ENCODE results near the gene PTPRN2. TPM values are rescaled to one million over a fixed set of nuclear protein-coding genes. Genes with fewer than 3 reads are reported as not detected.

PTPRN2 gene
- total and polyA plus RNA-seq, 5 experiments from 2014 or later: 0.69 to 1.5 (median 0.99) TPM

GRCh38 chr7:157623556-157623955 is 964.1 kb downstream of the PTPRN2 start:
- no peak for DNase-seq
- H3K4me3 Mint-ChIP-seq: peak overlapping the region in 6 of 10 donors; percentile 8 to 34 (median 30)
- ATAC-seq: no peak
- H3K27me3 Mint-ChIP-seq: peaks cover 0 to 3% (median 0%) of the 10 kb centered on the region in 5 donors
- H3K9me3 Mint-ChIP-seq: no peaks in the 10 kb centered on the region
- peak overlapping the region in 6 of 10 donors; percentile 19 to 82 (median 57) for H3K27ac Mint-ChIP-seq
- no peaks in the 10 kb centered on the region for H3K36me3 Mint-ChIP-seq
- POLR2A ChIA-PET: interaction anchor here (1.4 to 4.5 kb wide), 2 partner anchors 10 to 21 kb away, joined by 3 to 25 read pairs; no protein-coding TSS in a partner anchor
- peaks cover 28 to 73% (median 63%) of the 10 kb centered on the region in 4 donors for H3K4me1 Mint-ChIP-seq

- Mint-ChIP-seq H3K4me1 (peaks cover 26 to 66% (median 53%) of the 10 kb centered on the region in 4 donors), H3K9me3 (no peaks in the 10 kb centered on the region), H3K36me3 (no peaks in the 10 kb centered on the region), H3K27me3 (no peaks in the 10 kb centered on the region), H3K4me3 (peak overlapping the region; percentile 28 to 84 (median 73)), H3K27ac (peak overlapping the region in 9 of 10 donors; percentile 53 to 95 (median 89))
- DNase-seq: no peak
- POLR2A ChIA-PET: interaction anchor here (1.4 to 4.5 kb wide), 2 partner anchors 9 to 20 kb away, joined by 3 to 25 read pairs; no protein-coding TSS in a partner anchor
- no peak for ATAC-seq
Measured at GRCh38 chr7:157622408-157623205, 965.0 kb downstream of the PTPRN2 start.

DNA sequence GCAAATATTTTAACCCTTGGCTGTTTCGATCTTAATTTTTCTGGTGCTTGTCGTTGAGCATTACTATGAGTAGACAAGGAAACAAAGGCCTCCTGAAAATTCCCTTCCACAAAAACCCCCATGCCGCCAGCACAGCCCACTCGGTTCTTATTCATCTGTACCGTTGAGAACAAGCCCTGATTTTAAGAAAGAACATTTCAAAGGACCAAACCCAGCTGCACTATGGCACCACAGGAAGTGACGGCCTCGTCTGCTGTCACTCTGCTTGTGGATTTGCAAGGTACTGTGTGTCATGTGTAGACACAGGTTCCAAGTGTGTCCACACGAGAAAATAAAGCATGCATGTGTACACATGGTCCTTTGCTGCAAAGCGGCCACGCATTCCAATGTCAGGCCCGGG is 965.6 kb downstream of the PTPRN2 start:
- H3K4me1 Mint-ChIP-seq: peaks cover 23 to 60% (median 47%) of the 10 kb centered on the region in 4 donors
- DNase-seq: peak in 9 of 10 donors; percentile 26 to 75 (median 58)

DNA sequence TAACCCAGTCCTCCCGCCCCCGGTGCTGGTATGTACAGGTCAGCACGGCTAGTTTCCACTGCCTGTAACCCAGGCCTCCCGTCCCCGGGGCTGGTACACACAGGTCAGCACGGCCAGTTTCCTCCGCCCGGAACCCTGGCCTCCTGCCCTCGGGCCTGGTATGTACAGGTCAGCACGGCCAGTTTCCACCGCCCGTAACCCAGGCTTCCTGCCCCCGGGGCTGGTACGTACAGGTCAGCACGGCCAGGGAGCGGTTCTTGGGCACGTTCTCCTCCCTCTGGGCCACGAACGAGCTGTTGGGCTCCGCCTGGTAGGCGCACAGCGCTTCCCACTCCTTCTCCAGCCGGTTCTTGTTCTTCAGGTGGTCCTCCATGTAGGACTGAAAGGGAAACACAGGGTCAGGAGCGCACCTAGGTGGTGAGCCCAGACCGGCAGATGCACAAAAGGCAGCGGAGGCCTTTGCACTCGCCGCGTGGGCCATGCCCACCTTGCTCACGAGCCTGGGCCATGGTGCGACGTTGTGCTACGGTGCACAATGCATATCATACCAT is 966.4 kb downstream of the PTPRN2 start:
- DNase-seq (no peak), ATAC-seq (no peak)
- Mint-ChIP-seq H3K27me3 (no peaks in the 10 kb centered on the region), H3K36me3 (no peaks in the 10 kb centered on the region), H3K27ac (peak overlapping the region in 1 of 10 donors; percentile 95), H3K9me3 (no peaks in the 10 kb centered on the region), H3K4me1 (peaks cover 16 to 52% (median 39%) of the 10 kb centered on the region in 4 donors), H3K4me3 (no peak overlapping the region)
- POLR2A ChIA-PET: interaction anchor here (0.9 to 4.5 kb wide), 2 partner anchors 8 to 12 kb away, joined by 3 to 25 read pairs; no protein-coding TSS in a partner anchor

More for the DNA sequence above, 965.6 kb downstream of the PTPRN2 start:
- POLR2A ChIA-PET: interaction anchor here (0.9 to 4.5 kb wide), 2 partner anchors 8 to 12 kb away, joined by 3 to 25 read pairs; no protein-coding TSS in a partner anchor
- peak overlapping the region in 9 of 10 donors; percentile 53 to 95 (median 89) for H3K27ac Mint-ChIP-seq
- H3K4me3 Mint-ChIP-seq: peak overlapping the region; percentile 28 to 84 (median 73)
- H3K36me3 Mint-ChIP-seq: no peaks in the 10 kb centered on the region
- peak; percentile 71 to 77 for ATAC-seq
- H3K27me3 Mint-ChIP-seq: no peaks in the 10 kb centered on the region
- no peaks in the 10 kb centered on the region for H3K9me3 Mint-ChIP-seq

DNA sequence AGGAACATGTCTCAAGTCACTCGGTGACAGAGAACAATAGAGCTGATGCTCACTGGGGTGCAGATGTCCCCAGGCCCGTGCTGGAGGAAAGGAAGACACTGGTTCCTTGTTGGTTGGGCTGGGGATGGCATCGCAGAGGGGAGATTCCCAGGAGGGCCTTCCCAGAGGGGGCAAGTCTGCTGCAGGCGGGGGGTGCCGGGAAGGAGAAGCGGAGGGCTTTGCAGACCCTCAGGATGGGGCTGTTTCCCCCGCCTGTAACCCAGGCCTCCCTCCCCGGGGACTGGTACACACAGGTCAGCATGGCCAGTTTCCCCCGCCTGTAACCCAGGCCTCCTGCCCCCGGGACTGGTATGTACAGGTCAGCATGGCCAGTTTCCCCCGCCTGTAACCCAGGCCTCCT is 967.0 kb downstream of the PTPRN2 start:
- H3K9me3 Mint-ChIP-seq: no peaks in the 10 kb centered on the region
- no peak for DNase-seq
- POLR2A ChIA-PET: no interaction called here
- H3K36me3 Mint-ChIP-seq: no peaks in the 10 kb centered on the region
- H3K4me1 Mint-ChIP-seq: peaks cover 13 to 46% (median 34%) of the 10 kb centered on the region in 4 donors
- no peak overlapping the region for H3K4me3 Mint-ChIP-seq
- no peak for ATAC-seq
- H3K27me3 Mint-ChIP-seq: no peaks in the 10 kb centered on the region
- H3K27ac Mint-ChIP-seq: peak overlapping the region in 3 of 10 donors; percentile 49 to 73 (median 60)

- DNase-seq (no peak), ATAC-seq (no peak)
- no peaks in the 10 kb centered on the region for H3K9me3 Mint-ChIP-seq
- H3K27me3 Mint-ChIP-seq: no peaks in the 10 kb centered on the region
- POLR2A ChIA-PET: no interaction called here
- peak overlapping the region in 1 of 10 donors; percentile 29 for H3K4me3 Mint-ChIP-seq
- peak overlapping the region in 3 of 10 donors; percentile 49 to 62 (median 60) for H3K27ac Mint-ChIP-seq
- H3K4me1 Mint-ChIP-seq: peaks cover 14 to 43% (median 31%) of the 10 kb centered on the region in 4 donors
- H3K36me3 Mint-ChIP-seq: no peaks in the 10 kb centered on the region
Measured at GRCh38 chr7:157619753-157620525, 967.7 kb downstream of the PTPRN2 start.

- DNase-seq (no peak), ATAC-seq (no peak)
- H3K4me1 Mint-ChIP-seq: peaks cover 18 to 47% (median 33%) of the 10 kb centered on the region in 4 donors
- no peaks in the 10 kb centered on the region for H3K9me3 Mint-ChIP-seq
- POLR2A ChIA-PET: no interaction called here
- H3K27ac Mint-ChIP-seq: peak overlapping the region in 2 of 10 donors; percentile 44 to 69
- H3K4me3 Mint-ChIP-seq: no peak overlapping the region
- H3K36me3 Mint-ChIP-seq: no peaks in the 10 kb centered on the region
- no peaks in the 10 kb centered on the region for H3K27me3 Mint-ChIP-seq
Measured at GRCh38 chr7:157618823-157619606, 968.6 kb downstream of the PTPRN2 start.

DNA sequence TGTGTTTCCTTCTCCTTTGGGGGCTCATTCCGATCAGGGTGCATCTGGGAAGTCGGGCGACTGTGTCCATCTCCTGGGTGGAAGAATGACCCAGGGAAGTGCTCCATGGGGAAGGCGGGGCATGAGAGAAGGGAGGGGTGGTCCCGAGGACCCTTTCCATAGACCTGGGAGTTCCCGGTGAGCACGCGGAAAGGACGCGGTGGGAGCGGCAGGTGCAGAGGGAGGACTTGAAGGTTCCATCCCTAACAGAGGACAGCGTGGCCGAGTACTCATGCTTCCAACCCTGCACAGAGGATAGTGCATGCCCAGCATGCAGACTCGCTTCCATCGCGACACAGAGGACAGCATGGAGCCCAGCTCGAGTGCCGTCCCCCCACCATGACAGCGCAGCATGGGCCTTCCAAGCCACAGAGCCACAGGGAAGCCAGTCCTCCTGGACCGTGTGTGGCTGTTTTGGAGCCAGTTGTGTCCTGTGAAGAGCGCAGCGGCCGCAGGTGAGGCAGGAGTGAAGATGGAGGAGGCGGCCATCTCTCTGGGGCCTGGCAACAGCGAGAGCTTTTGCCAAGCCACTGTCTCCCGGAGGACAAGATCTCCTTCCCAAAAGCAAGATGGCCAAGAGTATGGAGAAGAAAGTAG is 969.4 kb downstream of the PTPRN2 start:
- H3K9me3 Mint-ChIP-seq: no peaks in the 10 kb centered on the region

GRCh38 chr7:157617401-157617800 is 970.2 kb downstream of the PTPRN2 start:
- POLR2A ChIA-PET: interaction anchor here (0.5 kb wide), 1 partner anchor 222 kb away, joined by 5 read pairs; no protein-coding TSS in a partner anchor
- H3K27ac Mint-ChIP-seq: peak overlapping the region in 4 of 10 donors; percentile 6 to 88 (median 40)
- H3K4me3 Mint-ChIP-seq: no peak overlapping the region

More for the DNA sequence above, 969.4 kb downstream of the PTPRN2 start:
- Mint-ChIP-seq H3K4me3 (no peak overlapping the region), H3K27ac (peak overlapping the region in 2 of 10 donors; percentile 6 to 12), H3K27me3 (no peaks in the 10 kb centered on the region), H3K4me1 (peaks cover 15 to 44% (median 27%) of the 10 kb centered on the region in 4 donors), H3K36me3 (no peaks in the 10 kb centered on the region)
- no peak for DNase-seq
- no peak for ATAC-seq
- POLR2A ChIA-PET: no interaction called here

DNA sequence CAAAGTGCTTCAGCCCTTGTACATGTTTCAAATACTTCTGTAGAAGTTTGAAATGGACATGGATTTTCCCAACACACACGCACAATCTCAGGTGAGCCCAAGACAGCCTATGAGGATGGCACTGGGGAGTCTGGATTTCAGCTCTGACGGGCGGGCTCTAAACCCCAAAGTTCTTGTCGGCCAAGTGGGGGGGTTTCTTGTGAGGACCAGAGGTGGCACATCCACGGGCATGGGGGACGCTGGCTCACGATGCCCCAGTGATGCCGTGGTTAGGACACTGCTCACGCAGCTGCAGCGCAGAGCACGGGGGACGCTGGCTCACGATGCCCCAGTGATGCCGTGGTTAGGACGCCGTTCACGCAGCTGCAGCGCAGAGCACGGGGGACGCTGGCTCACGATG is 970.7 kb downstream of the PTPRN2 start:
- peaks cover 14 to 39% (median 24%) of the 10 kb centered on the region in 4 donors for H3K4me1 Mint-ChIP-seq
- no peak overlapping the region for H3K27ac Mint-ChIP-seq
- H3K27me3 Mint-ChIP-seq: no peaks in the 10 kb centered on the region
- H3K4me3 Mint-ChIP-seq: no peak overlapping the region
- H3K9me3 Mint-ChIP-seq: no peaks in the 10 kb centered on the region
- no peak for DNase-seq
- POLR2A ChIA-PET: interaction anchor here (0.5 kb wide), 1 partner anchor 222 kb away, joined by 5 read pairs; no protein-coding TSS in a partner anchor
- no peaks in the 10 kb centered on the region for H3K36me3 Mint-ChIP-seq
- ATAC-seq: no peak

More at GRCh38 chr7:157617401-157617800, 970.2 kb downstream of the PTPRN2 start:
- peaks cover 15 to 39% (median 24%) of the 10 kb centered on the region in 4 donors for H3K4me1 Mint-ChIP-seq
- H3K36me3 Mint-ChIP-seq: no peaks in the 10 kb centered on the region
- ATAC-seq: no peak
- no peaks in the 10 kb centered on the region for H3K27me3 Mint-ChIP-seq
- H3K9me3 Mint-ChIP-seq: no peaks in the 10 kb centered on the region
- no peak for DNase-seq

- Mint-ChIP-seq H3K4me3 (no peak overlapping the region), H3K27me3 (no peaks in the 10 kb centered on the region), H3K27ac (peak overlapping the region in 2 of 10 donors; percentile 43 to 93), H3K36me3 (no peaks in the 10 kb centered on the region), H3K9me3 (no peaks in the 10 kb centered on the region), H3K4me1 (peaks cover 12 to 37% (median 20%) of the 10 kb centered on the region in 4 donors)
- no peak for ATAC-seq
- no peak for DNase-seq
- POLR2A ChIA-PET: interaction anchor here (2.0 kb wide), 1 partner anchor 10 kb away, joined by 4 read pairs; no protein-coding TSS in a partner anchor
Measured at GRCh38 chr7:157616426-157616825, 971.2 kb downstream of the PTPRN2 start.

Data from naive thymus-derived CD8-positive, alpha-beta T cell (primary cell).